Transverse colon (tissue), 4 donors: ENCODE results near the gene CPEB3. TPM values are rescaled to one million over a fixed set of nuclear protein-coding genes. Genes with fewer than 3 reads are reported as not detected.

Source experiments
- DNase-seq: peaks from one replicate; pipeline ENCODE4 v3.0.0-alpha.2; 2019
- H3K27ac ChIP-seq, 4 donors: fragments of 200-600 bp; sonication (generic); 2 replicates each; pipeline ENCODE4 v1.5.1; 2016 to 2018; ENCODE audit warnings: inconsistent platforms in 4 of 4
- H3K27me3 ChIP-seq: fragments of 200-600 bp; sonication (generic); 2 replicates; pipeline ENCODE4 v1.5.1; 2017; ENCODE audit warnings: inconsistent platforms
- H3K36me3 ChIP-seq, 4 donors: fragments of 200-600 bp; sonication (generic); 2 replicates each; pipeline ENCODE4 v1.5.1; 2017 to 2019; ENCODE audit warnings: inconsistent platforms in 4 of 4
- H3K4me1 ChIP-seq, 4 donors: fragments of 200-600 bp; sonication (generic); 2 replicates each; pipeline ENCODE4 v1.5.1; 2017 to 2020; ENCODE audit warnings: inconsistent platforms in 4 of 4
- H3K4me3 ChIP-seq, 4 donors: fragments of 200-600 bp; sonication (generic); 1 replicate in 1 of 4; 2 replicates in 3 of 4; pipeline versions ENCODE4 v1.5.1 to v1.6.1; 2017 to 2019; ENCODE audit warnings: inconsistent platforms in 4 of 4
- H3K9me3 ChIP-seq, 2 donors: fragments of 200-600 bp; sonication (generic); 2 replicates each; pipeline ENCODE4 v1.5.1; 2017 to 2019; ENCODE audit warnings: inconsistent platforms in 2 of 2
- EP300 ChIP-seq: sonication (generic); formaldehyde crosslinking; IDR thresholded peaks from one replicate; pipeline ENCODE4 v1.6.1; 2017; ENCODE audit warnings: antibody characterized with exemption, low read depth
- POLR2A ChIP-seq: fragments of 450-650 bp; IDR thresholded peaks from one replicate; pipeline ENCODE4 v1.6.1; 2016; ENCODE audit warnings: antibody characterized with exemption, mild to moderate bottlenecking, moderate library complexity
- POLR2AphosphoS5 ChIP-seq, 3 donors: sonication (generic); formaldehyde crosslinking; IDR thresholded peaks; one replicate each; pipeline ENCODE4 v1.6.1; 2016; ENCODE audit warnings: antibody characterized with exemption in 3 of 3
- WGBS, 2 donors: methylation state at CpG; one replicate each; pipeline ENCODE4 v1.1.5; 2018; ENCODE audit warnings: low coverage in 1 of 2; 5-methylcytosine and 5-hydroxymethylcytosine counted together
- in situ Hi-C, 4 donors: fragments of 200-750 bp; cut with MboI; loops; one replicate each; pipeline versions ENCODE4 v1.15.0 to v1.15.1; 2017; ENCODE audit warnings: low sequenced_read_pairs in 3 of 4, low pct_ligation_motif_present in 1 of 4, low pct_unique_long_range_greater_than_20kb in 1 of 4
- intact Hi-C: fragments of 100-400 bp; cut with DNase I; formaldehyde crosslinking; loops from one replicate; pipeline ENCODE4 v1.15.1; 2023; ENCODE audit warnings: low total_unique reads
- total RNA-seq, 4 donors: library from RNA; depleted of rRNA; stranded (reverse); fragments of >200 nt; gene quantifications; one replicate each; pipeline ENCODE4 v1.1.0, GENCODE V29; 2016
- TF ChIP-seq, protein P1 (sequence below), 5 experiments: fragments of 200-600 bp in 3 of 5; fragments of 450-650 bp in 2 of 5; sonication (generic) in 3 of 5; IDR thresholded peaks; 1 replicate in 2 of 5; 2 replicates in 3 of 5; pipeline ENCODE4 v1.5.1; 2016 to 2017; ENCODE audit warnings: antibody characterized with exemption in 5 of 5, inconsistent platforms in 3 of 5, mild to moderate bottlenecking in 2 of 5, moderate library complexity in 1 of 5

CPEB3 gene
- total RNA-seq, 4 donors from 2014 or later: 10.9 to 24.3 (median 13.1) TPM

DNA sequence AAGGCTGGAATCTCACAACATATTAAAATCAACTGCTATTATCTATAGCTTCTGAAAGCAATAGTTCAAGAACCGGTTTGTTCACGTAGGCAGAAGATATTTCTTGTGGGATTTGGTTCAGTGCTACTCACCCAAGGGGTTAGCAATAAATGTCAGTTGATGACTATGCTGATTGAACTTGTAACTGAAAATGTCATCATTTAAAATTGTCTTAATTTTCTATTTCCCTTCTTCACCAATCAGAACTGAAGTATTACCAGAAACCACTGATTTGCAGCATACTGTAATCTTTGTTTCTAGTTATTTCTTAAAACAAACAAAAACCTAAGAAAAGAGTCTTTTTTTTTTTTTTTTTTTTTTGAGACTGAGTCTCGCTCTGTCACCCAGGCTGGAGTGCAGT, 46.1 kb downstream of the CPEB3 start:
- no peak for DNase-seq
- in situ Hi-C loops: no loop called here
- Histone ChIP-seq H3K27me3 (no peaks in the 10 kb centered on the region), H3K4me1 (peaks cover 0 to 31% (median 11%) of the 10 kb centered on the region in 4 donors), H3K4me3 (no peak overlapping the region), H3K9me3 (no peaks in the 10 kb centered on the region), H3K36me3 (no peaks in the 10 kb centered on the region), H3K27ac (no peak overlapping the region)
- TF ChIP-seq, protein P1, sequence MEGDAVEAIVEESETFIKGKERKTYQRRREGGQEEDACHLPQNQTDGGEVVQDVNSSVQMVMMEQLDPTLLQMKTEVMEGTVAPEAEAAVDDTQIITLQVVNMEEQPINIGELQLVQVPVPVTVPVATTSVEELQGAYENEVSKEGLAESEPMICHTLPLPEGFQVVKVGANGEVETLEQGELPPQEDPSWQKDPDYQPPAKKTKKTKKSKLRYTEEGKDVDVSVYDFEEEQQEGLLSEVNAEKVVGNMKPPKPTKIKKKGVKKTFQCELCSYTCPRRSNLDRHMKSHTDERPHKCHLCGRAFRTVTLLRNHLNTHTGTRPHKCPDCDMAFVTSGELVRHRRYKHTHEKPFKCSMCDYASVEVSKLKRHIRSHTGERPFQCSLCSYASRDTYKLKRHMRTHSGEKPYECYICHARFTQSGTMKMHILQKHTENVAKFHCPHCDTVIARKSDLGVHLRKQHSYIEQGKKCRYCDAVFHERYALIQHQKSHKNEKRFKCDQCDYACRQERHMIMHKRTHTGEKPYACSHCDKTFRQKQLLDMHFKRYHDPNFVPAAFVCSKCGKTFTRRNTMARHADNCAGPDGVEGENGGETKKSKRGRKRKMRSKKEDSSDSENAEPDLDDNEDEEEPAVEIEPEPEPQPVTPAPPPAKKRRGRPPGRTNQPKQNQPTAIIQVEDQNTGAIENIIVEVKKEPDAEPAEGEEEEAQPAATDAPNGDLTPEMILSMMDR (IDR thresholded peaks at IDR 0.05): no peak
- TF ChIP-seq EP300 (no peak), POLR2AphosphoS5 (IDR thresholded peaks at IDR 0.05) (no peak), POLR2A (no peak)
- intact Hi-C loops: no loop called here
- WGBS, 2 donors: 71 to 83% methylated on average over 2 to 3 of the region's 3 CpGs

DNA sequence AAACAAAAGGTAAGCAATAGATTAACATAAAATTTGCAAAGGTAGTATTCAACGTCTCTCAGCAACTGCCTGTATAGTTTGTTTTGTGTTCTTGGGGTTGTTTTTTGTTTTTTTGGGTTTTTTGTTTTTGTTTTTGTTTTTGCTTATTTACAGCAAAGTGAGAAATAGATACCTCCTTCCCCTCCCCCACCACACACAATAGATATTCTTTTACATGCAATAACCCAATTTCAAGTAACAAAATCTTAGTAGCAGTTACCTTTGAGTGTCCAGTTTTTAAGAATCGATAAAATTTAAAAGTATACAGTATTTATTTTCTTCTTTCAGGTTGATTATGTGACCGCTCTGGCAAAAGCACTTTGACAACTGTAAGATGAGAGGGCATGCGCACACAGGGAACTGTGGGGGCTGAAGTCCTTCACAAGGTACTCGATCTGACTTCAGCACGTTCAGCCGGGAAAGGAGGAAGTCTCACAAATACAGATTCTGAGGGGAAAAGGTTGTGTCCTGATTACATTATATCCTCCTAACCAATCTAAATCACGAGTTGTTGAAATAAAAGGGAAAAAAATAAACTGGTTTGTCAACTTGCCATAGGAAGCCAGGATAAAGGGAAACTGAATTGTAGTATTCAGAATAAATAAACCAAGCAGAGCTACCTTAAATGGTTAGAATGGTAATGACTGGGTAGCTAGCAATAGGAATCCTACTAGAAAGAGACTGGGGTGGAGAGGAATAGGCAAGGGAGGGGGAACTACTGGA, 47.8 kb downstream of the CPEB3 start:
- WGBS, 2 donors: 11 to 13% methylated on average over 2 to 8 of the region's 8 CpGs
- intact Hi-C loops: no loop called here
- peak overlapping the region; percentile 38 to 73 (median 64) for H3K27ac ChIP-seq
- H3K4me1 ChIP-seq: peaks cover 0 to 43% (median 23%) of the 10 kb centered on the region in 4 donors
- TF ChIP-seq EP300 (no peak), POLR2AphosphoS5 (IDR thresholded peaks at IDR 0.05) (peak in 1 of 3 donors; percentile 24), POLR2A (no peak)
- H3K4me3 ChIP-seq: peak overlapping the region in 3 of 4 donors; percentile 5 to 40 (median 17)
- in situ Hi-C loops: no loop called here
- DNase-seq: peak; percentile 66
- H3K9me3 ChIP-seq: no peaks in the 10 kb centered on the region
- H3K27me3 ChIP-seq: no peaks in the 10 kb centered on the region
- H3K36me3 ChIP-seq: no peaks in the 10 kb centered on the region

DNA sequence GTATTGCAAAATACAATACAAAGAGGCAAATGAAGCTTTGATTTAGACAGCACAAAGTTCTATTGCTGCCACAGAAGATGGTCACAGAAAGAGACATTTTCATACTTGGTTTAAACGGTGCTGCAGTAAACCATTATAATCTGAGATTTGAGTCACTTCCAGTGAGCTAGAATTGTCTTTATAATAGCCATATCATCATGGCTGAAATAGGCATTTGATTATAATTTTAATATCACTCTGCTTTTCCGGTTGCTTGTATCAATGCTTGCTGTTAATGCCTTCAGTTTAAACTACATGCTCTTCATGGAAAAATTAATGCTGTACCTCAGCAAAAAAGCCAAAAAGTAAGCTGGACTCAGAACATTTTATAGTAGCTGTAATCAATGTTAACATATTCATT, 48.5 kb downstream of the CPEB3 start:
- H3K9me3 ChIP-seq: no peaks in the 10 kb centered on the region
- in situ Hi-C loops: no loop called here
- intact Hi-C loops: no loop called here
- TF ChIP-seq POLR2A (no peak), EP300 (no peak), POLR2AphosphoS5 (IDR thresholded peaks at IDR 0.05) (no peak)
- TF ChIP-seq, protein P1 (IDR thresholded peaks at IDR 0.05): no peak
- H3K27me3 ChIP-seq: no peaks in the 10 kb centered on the region
- H3K4me1 ChIP-seq: peaks cover 0 to 50% (median 29%) of the 10 kb centered on the region in 4 donors
- 45 to 54% methylated on average over 2 of the region's 2 CpGs for WGBS, 2 donors
- H3K4me3 ChIP-seq: no peak overlapping the region
- DNase-seq: no peak
- H3K36me3 ChIP-seq: no peaks in the 10 kb centered on the region
- H3K27ac ChIP-seq: no peak overlapping the region

DNA sequence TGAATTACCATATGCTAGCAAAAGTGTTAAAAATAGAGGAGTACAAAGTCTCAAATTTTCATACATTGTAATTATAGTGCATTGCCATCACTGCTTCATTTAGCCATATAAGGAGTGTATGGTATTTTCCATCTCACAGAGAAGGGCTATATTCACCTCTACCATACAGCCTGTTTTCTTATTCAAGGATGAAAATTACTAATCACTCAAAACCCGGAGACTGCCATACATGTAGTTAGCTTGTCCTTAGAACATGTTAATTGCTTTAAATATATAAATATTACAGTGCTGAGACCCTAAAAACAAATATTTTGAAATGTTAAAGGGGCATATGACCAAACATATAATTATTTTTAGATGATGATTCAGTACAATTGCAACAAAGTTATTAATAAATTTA, 49.4 kb downstream of the CPEB3 start:
- no peaks in the 10 kb centered on the region for H3K36me3 ChIP-seq
- no peaks in the 10 kb centered on the region for H3K27me3 ChIP-seq
- H3K27ac ChIP-seq: peak overlapping the region; percentile 80 to 93 (median 92)
- DNase-seq: no peak
- peaks cover 0 to 59% (median 30%) of the 10 kb centered on the region in 4 donors for H3K4me1 ChIP-seq
- WGBS, 2 donors: 23 to 38% methylated on average over 1 of the region's 1 CpG
- in situ Hi-C loops (no loop called here), intact Hi-C loops (no loop called here)
- peak overlapping the region in 3 of 4 donors; percentile 59 to 81 (median 73) for H3K4me3 ChIP-seq
- TF ChIP-seq EP300 (no peak), POLR2AphosphoS5 (IDR thresholded peaks at IDR 0.05) (no peak)
- no peaks in the 10 kb centered on the region for H3K9me3 ChIP-seq

DNA sequence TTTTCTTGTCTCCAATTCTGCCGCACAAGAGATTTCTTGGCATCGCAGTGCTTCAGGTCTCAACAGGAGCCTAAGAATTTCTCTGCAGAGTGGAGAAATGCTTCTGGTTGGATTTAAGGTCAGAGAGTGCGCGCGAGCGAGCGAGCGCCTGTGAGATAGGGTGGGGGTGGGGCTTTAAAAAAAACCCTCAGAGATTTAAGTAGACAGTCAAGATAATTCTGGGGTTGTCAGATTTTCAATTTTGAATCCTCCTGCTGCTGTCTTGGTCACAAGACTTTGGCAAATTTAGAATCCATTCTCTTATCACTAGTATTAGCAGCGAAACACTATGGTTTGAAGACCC, 49.7 kb downstream of the CPEB3 start:
- Histone ChIP-seq H3K36me3 (no peaks in the 10 kb centered on the region), H3K4me1 (peaks cover 0 to 59% (median 30%) of the 10 kb centered on the region in 4 donors), H3K4me3 (peak overlapping the region in 3 of 4 donors; percentile 59 to 81 (median 73)), H3K27ac (peak overlapping the region; percentile 80 to 93 (median 92)), H3K27me3 (no peaks in the 10 kb centered on the region), H3K9me3 (no peaks in the 10 kb centered on the region)
- intact Hi-C loops (no loop called here), in situ Hi-C loops (no loop called here)
- WGBS, 2 donors: 17% methylated on average over 3 to 9 of the region's 9 CpGs
- DNase-seq: peak; percentile 24
- TF ChIP-seq POLR2AphosphoS5 (IDR thresholded peaks at IDR 0.05) (peak in 1 of 3 donors; percentile 5), EP300 (no peak), POLR2A (no peak)
- TF ChIP-seq, protein P1 (IDR thresholded peaks at IDR 0.05): no peak
